Ovary (tissue), 9 donors: ENCODE data around the gene TGFBR1. TPM values are rescaled to one million over a fixed set of nuclear protein-coding genes. Genes with fewer than 3 reads are reported as not detected.

Experiments used
- DNase-seq, 5 donors: peaks; one replicate each; pipeline ENCODE4 v3.0.0-alpha.2; 2019 to 2020
- H3K27ac ChIP-seq, 2 donors: fragments of 200-600 bp; one replicate each; pipeline versions ENCODE4 v1.5.1 to v1.8.0; 2019 to 2022
- H3K27me3 ChIP-seq: fragments of 200-600 bp; one replicate; pipeline ENCODE4 v1.8.0; 2022
- H3K36me3 ChIP-seq: fragments of 200-600 bp; sonication (generic); one replicate; pipeline ENCODE4 v1.5.1; 2019
- H3K4me1 ChIP-seq: one replicate; pipeline ENCODE4 v1.8.1; 2013; ENCODE audit warnings: mild to moderate bottlenecking, moderate library complexity; ENCODE audit not compliant: insufficient read depth
- H3K4me3 ChIP-seq: fragments of 200-600 bp; sonication (generic); one replicate; pipeline ENCODE4 v1.5.1; 2017
- H3K9me3 ChIP-seq, 2 donors: fragments of 200-600 bp in 1 of 2; sonication (generic) in 1 of 2; one replicate each; pipeline versions ENCODE4 v1.5.1 to v1.8.1; 2013 to 2019; ENCODE audit warnings: mild to moderate bottlenecking in 1 of 2, moderate library complexity in 1 of 2
- EP300 ChIP-seq: sonication (generic); formaldehyde crosslinking; IDR thresholded peaks from one replicate; pipeline ENCODE4 v1.6.1; 2017; ENCODE audit warnings: antibody characterized with exemption
- POLR2A ChIP-seq: fragments of 450-650 bp; IDR thresholded peaks from one replicate; pipeline ENCODE4 v1.6.1; 2017; ENCODE audit warnings: antibody characterized with exemption, mild to moderate bottlenecking, moderate library complexity
- WGBS, 3 donors: extraction: QIAGEN DNeasy Blood & Tissue Kit in 1 of 3; methylation state at CpG; one replicate each; pipeline versions ENCODE4 v1.1.5 to v1.1.7; 2013 to 2017; 5-methylcytosine and 5-hydroxymethylcytosine counted together
- intact Hi-C, 4 donors: fragments of 100-400 bp; cut with DNase I; formaldehyde crosslinking; loops; one replicate each; pipeline versions ENCODE4 v1.11.0 to v1.15.1; 2022 to 2023
- polyA plus RNA-seq, 2 donors: library from polyadenylated mRNA; stranded (reverse); fragments of 200-250 nt in 1 of 2; fragments of 350-450 nt in 1 of 2; fragmentation: Illumina TruSeq in 1 of 2; extraction: RNeasy Lipid Tissue Mini Kit (QIAGEN cat#74804) in 1 of 2; gene quantifications; one replicate each; pipeline ENCODE4 v1.2.3, GENCODE V29; 2013 to 2014
- total RNA-seq, 7 donors: library from RNA; depleted of rRNA in 2 of 7; stranded (reverse); fragments of >200 nt in 2 of 7; fragmentation: NEBNext Ultra II Directional in 3 of 7; extraction: Animal tissue kit (Norgen Biotek cat#: 25700) in 3 of 7; gene quantifications; one replicate each; pipeline versions ENCODE4 v1.1.0 to v1.2.4, GENCODE V29; 2016 to 2023
- TF ChIP-seq, protein P1 (sequence below), 3 donors: fragments of 450-650 bp in 2 of 3; fragments of 200-600 bp in 1 of 3; IDR thresholded peaks; one replicate each; pipeline versions ENCODE4 v1.5.1 to v1.8.0; 2016 to 2022; ENCODE audit warnings: antibody characterized with exemption in 3 of 3, mild to moderate bottlenecking in 1 of 3
- donor health status: DM: no; HTN: no; CAD: no; lungs with moderate emphysema.
- donor health status: DM: no; HTN: no; CAD: no.
- donor health status: Bipolar disorder and iron deficiency.
- donor health status: DM: yes; HTN: yes; CAD: no.
- donor health status: DM: no; HTN: no; CAD: no.
- donor health status: DM: yes; HTN: yes; CAD: no.

TGFBR1 gene
- total and polyA plus RNA-seq, 9 donors: 12.5 to 55.9 (median 38.3) TPM

DNA sequence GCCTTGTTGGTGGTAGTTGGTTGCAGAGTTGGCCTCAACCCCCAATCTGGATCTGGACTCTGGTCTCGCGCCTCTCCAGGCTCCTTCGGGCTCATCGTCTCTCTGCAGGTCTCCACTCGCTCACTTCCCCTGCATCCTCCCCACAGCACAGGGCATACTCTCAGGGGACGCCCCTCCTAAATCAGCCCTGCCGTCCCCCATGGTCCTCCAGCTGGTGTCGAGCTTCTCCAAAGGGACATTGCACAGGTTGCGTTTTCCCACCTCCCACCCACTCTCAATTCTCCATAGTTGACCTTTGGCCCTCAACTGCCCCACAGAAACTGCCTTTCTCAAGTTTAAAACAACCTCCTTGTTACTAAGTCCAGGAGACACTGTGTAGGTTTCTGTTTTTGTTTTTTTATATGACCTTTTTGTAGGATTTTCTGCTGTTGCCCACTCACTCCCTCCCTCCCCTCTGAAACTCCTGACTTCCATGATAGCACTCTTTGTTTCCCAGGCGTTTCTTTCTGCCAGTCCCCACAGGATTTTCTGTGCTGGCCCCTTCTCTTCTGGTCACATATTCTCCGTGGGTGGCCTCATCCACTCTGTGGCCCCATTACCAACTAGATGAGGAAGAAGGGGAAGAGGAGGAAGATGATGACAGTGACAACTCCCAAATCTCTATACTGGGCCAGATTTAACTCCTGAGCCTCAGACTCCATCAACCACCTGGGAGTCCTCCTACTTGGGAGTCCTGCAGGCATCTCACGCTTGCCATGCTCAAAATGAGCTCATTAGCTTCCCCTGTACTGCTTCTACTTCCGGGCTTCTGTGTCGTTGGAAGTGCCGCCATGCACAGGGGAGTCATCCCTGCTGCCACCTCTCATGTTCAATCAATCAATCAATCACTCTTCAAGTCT, 66.6 kb downstream of the TGFBR1 start:
- H3K4me1 ChIP-seq: peaks cover 1% of the 10 kb centered on the region
- H3K9me3 ChIP-seq: no peaks in the 10 kb centered on the region
- H3K27ac ChIP-seq: no peak overlapping the region
- no peak for DNase-seq
- 81 to 85% (median 83%) methylated on average over 15 of the region's 15 CpGs for WGBS, 3 donors
- intact Hi-C loops: no loop called here
- no peaks in the 10 kb centered on the region for H3K36me3 ChIP-seq
- TF ChIP-seq POLR2A (no peak), EP300 (no peak)
- TF ChIP-seq, protein P1, sequence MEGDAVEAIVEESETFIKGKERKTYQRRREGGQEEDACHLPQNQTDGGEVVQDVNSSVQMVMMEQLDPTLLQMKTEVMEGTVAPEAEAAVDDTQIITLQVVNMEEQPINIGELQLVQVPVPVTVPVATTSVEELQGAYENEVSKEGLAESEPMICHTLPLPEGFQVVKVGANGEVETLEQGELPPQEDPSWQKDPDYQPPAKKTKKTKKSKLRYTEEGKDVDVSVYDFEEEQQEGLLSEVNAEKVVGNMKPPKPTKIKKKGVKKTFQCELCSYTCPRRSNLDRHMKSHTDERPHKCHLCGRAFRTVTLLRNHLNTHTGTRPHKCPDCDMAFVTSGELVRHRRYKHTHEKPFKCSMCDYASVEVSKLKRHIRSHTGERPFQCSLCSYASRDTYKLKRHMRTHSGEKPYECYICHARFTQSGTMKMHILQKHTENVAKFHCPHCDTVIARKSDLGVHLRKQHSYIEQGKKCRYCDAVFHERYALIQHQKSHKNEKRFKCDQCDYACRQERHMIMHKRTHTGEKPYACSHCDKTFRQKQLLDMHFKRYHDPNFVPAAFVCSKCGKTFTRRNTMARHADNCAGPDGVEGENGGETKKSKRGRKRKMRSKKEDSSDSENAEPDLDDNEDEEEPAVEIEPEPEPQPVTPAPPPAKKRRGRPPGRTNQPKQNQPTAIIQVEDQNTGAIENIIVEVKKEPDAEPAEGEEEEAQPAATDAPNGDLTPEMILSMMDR (IDR thresholded peaks at IDR 0.05): no peak
- no peaks in the 10 kb centered on the region for H3K27me3 ChIP-seq
- no peak overlapping the region for H3K4me3 ChIP-seq

DNA sequence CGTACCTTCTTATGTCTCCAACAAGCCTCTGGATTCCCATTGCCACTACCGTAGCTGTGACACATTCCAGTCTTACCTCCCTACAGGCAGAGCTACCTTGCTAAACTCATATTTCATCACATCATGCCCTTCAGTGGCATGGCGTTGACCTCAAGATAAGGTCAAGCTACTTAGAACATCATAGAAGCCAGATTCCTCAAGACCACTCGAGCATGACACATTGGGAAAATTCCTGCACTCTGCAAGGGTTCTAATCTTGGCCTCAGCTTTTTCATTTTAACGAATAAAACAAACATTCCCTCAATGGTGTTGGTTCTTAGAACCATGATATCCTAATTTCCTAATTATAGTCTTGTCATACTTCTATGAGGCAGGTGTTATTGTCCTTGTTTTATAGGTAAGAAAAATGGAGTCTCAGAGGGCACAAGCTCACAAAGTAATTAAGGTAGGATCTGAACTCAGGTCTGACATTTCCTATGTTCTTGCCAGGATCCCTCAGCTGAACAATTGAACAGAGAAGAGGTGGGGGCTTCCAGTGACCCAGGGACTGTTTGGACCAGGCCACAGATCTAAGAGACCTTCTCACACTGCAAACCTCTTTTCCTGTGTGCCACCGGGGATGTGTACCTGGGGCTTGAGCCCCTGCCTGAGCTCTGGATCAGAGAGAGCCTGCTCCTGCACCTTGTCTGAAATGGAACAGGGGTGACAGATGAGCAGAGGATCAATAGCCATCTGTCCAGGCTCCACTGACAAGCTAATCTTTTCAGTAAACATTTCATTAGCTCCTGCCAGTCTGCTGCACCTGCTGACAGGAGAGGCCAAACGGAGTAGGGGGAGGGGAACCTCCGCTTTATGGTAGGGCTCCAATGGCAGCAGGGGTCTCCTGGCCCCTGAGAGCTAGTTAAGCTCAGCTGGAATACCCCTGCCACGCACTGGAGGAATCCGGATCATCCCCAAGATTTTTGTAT, 67.5 kb downstream of the TGFBR1 start:
- H3K27ac ChIP-seq: no peak overlapping the region
- H3K27me3 ChIP-seq: no peaks in the 10 kb centered on the region
- DNase-seq: no peak
- intact Hi-C loops: no loop called here
- WGBS, 3 donors: 88 to 91% (median 89%) methylated on average over 10 of the region's 10 CpGs
- no peaks in the 10 kb centered on the region for H3K36me3 ChIP-seq
- H3K4me1 ChIP-seq: peaks cover 1% of the 10 kb centered on the region
- H3K4me3 ChIP-seq: no peak overlapping the region
- no peaks in the 10 kb centered on the region for H3K9me3 ChIP-seq
- TF ChIP-seq, protein P1 (IDR thresholded peaks at IDR 0.05): no peak
- TF ChIP-seq EP300: no peak
- no peak for TF ChIP-seq POLR2A

DNA sequence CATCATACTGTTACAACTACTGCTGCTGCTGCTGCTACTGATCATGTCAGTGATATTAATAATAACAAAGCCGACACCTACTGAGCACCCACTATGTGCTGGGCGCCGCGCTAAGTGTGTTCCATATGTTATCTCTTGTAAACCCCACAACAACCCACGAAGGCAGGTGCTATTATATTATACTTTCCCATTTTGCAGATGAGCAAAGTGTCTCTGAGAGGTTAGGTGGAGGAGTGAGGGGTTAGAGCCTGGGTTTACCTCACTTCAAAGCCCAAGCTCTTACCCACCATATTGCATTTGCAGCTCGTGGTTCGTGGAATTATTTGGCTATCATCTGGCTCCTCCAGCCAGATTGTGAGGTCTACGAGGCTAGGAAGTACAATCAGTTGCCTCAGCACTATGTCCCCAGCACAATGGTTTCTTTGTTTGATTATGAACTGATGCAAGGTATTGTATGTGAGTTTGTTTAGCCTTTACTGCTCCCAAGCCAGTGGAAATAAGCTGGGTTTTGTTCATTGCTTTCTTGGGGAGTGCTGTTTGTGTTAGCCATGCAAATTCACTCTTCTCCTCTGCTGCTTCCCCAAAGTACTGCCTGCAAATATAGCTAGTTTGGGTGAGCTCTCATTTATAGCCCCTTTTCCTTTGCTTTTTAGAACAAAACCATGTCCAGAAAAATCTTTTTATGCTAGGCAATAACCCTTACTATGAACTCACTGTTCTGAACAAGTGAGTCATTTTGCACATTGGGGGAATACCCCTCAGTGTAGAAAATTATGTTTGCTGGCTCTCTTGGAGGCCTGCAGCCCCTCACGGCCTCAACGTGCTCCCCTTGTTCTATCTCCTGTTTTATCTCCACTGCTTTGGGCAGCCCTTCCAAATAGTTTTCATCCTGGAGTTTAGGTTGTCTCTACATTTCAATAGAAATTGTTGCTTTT, 68.9 kb downstream of the TGFBR1 start:
- no peak for TF ChIP-seq POLR2A
- no peak for TF ChIP-seq EP300
- TF ChIP-seq, protein P1 (IDR thresholded peaks at IDR 0.05): no peak

More for the DNA sequence above, 68.9 kb downstream of the TGFBR1 start:
- Histone ChIP-seq H3K36me3 (no peaks in the 10 kb centered on the region), H3K27me3 (no peaks in the 10 kb centered on the region), H3K27ac (no peak overlapping the region), H3K9me3 (no peaks in the 10 kb centered on the region), H3K4me3 (no peak overlapping the region), H3K4me1 (peaks cover 1% of the 10 kb centered on the region)
- intact Hi-C loops: no loop called here
- WGBS, 3 donors: 68 to 75% (median 71%) methylated on average over 10 of the region's 10 CpGs
- DNase-seq: no peak
